Endothelial cell of umbilical vein (primary cell): ENCODE data around the gene DNAJB8. TPM values are rescaled to one million over a fixed set of nuclear protein-coding genes. Genes with fewer than 3 reads are reported as not detected.
A peak's percentile ranks its signal among the peaks of the same experiment; 100 is the strongest.

Source experiments
- BruUV-seq: library from RNA; stranded (reverse); fragments of 400-500 nt; replicated peaks from 2 replicates; lab custom pipeline; 2021; lab: Mats Ljungman, UMichigan
- CTCF ChIA-PET: fragments of 300-600, 350-600 bp; sonication (Branson Sonifier 250); formaldehyde crosslinking; loops from one replicate; lab custom pipeline; 2021; ENCODE audit warnings: antibody characterized with exemption, inconsistent platforms; lab: Charles Lee
- POLR2A ChIA-PET: fragments of 300-600, 350-600 bp; sonication (Branson Sonifier 250); formaldehyde crosslinking; loops from one replicate; lab custom pipeline; 2021; ENCODE audit warnings: antibody characterized with exemption, inconsistent platforms; lab: Charles Lee
- DNase-seq: peaks from one replicate; pipeline ENCODE4 v3.0.0-alpha.2; 2011; ENCODE audit warnings: low read depth, low spot score
- FAIRE-seq: peaks from 2 replicates; lab custom pipeline; 2011; peaks lifted over from hg19 to GRCh38; lab: Jason Lieb, UNC
- H2AFZ ChIP-seq: 2 replicates; pipeline ENCODE4 v1.6.0; 2012; ENCODE audit warnings: low read depth, low read length, control low read depth, inconsistent platforms
- H3K27ac ChIP-seq: 2 replicates; pipeline ENCODE4 v1.5.1; 2011; ENCODE audit warnings: low read depth, mild to moderate bottlenecking, control low read depth, low read length, moderate library complexity; ENCODE audit not compliant: insufficient read depth
- H3K27me3 ChIP-seq, 2 experiments: 2 replicates each; pipeline versions ENCODE4 v1.6.0 to v1.6.1; 2011; ENCODE audit warnings: low read length in 2 of 2, mixed read lengths in 1 of 2; ENCODE audit not compliant: control insufficient read depth in 2 of 2, insufficient read depth in 2 of 2
- H3K36me3 ChIP-seq, 2 experiments: 2 replicates in 1 of 2; 3 replicates in 1 of 2; pipeline ENCODE4 v1.5.1; 2011; ENCODE audit warnings: low read length in 2 of 2, mild to moderate bottlenecking in 1 of 2, moderate library complexity in 1 of 2; ENCODE audit not compliant: control insufficient read depth in 2 of 2, insufficient read depth in 2 of 2; ENCODE audit errors: extremely low read depth in 1 of 2
- H3K4me1 ChIP-seq: 3 replicates; pipeline ENCODE4 v1.5.1; 2011; ENCODE audit warnings: mild to moderate bottlenecking, low read length; ENCODE audit not compliant: control insufficient read depth, insufficient read depth; ENCODE audit errors: extremely low read depth
- H3K4me2 ChIP-seq: 2 replicates; pipeline ENCODE4 v1.6.1; 2011; ENCODE audit warnings: low read length, control low read depth, mixed read lengths; ENCODE audit not compliant: insufficient read depth
- H3K4me3 ChIP-seq, 3 experiments: fragments of 200-600 bp in 1 of 3; sonication (generic), shearing (Covaris generic) in 1 of 3; replicated peaks in 1 of 3; 2 replicates each; pipeline ENCODE4 v1.5.1; 2011 to 2016; ENCODE audit warnings: control low read depth in 3 of 3, low read length in 3 of 3, mild to moderate bottlenecking in 2 of 3, inconsistent platforms in 1 of 3, low read depth in 1 of 3, moderate library complexity in 1 of 3; ENCODE audit not compliant: insufficient read depth in 1 of 3
- H3K79me2 ChIP-seq: 2 replicates; pipeline ENCODE4 v1.6.0; 2012; ENCODE audit warnings: low read length, inconsistent platforms; ENCODE audit not compliant: control insufficient read depth, insufficient read depth
- H3K9ac ChIP-seq: replicated peaks from 2 replicates; pipeline ENCODE3; 2011; ENCODE audit warnings: low read length, control low read depth; ENCODE audit not compliant: insufficient read depth; ENCODE audit errors: extremely low read depth
- H3K9me1 ChIP-seq: replicated peaks from 3 replicates; pipeline ENCODE4 v1.6.0; 2011; ENCODE audit warnings: mild to moderate bottlenecking, low read length; ENCODE audit not compliant: control insufficient read depth, insufficient read depth; ENCODE audit errors: extremely low read depth
- H3K9me3 ChIP-seq: replicated peaks from 2 replicates; pipeline ENCODE4 v1.5.1; 2012; ENCODE audit warnings: low read length, inconsistent platforms; ENCODE audit not compliant: control insufficient read depth, insufficient read depth
- H4K20me1 ChIP-seq: replicated peaks from 2 replicates; pipeline ENCODE3; 2011; ENCODE audit warnings: mild to moderate bottlenecking, low read length; ENCODE audit not compliant: control insufficient read depth, insufficient read depth; ENCODE audit errors: extremely low read depth
- EZH2 ChIP-seq: IDR thresholded peaks from 2 replicates; pipeline ENCODE4 v1.6.1; 2012; ENCODE audit warnings: borderline replicate concordance, low read depth, mild to moderate bottlenecking, moderate library complexity, low read length, inconsistent platforms; ENCODE audit not compliant: severe bottlenecking
- FOS ChIP-seq: IDR thresholded peaks from 2 replicates; pipeline ENCODE4 v1.6.1; 2011; ENCODE audit warnings: mild to moderate bottlenecking, low read length, moderate library complexity, borderline replicate concordance; ENCODE audit not compliant: insufficient read depth
- GATA2 ChIP-seq: IDR thresholded peaks from 2 replicates; pipeline ENCODE4 v1.7.0; 2011; ENCODE audit warnings: low read depth, mild to moderate bottlenecking, moderate library complexity, mixed read lengths, low read length; ENCODE audit not compliant: insufficient read length, insufficient read depth
- JUN ChIP-seq: IDR thresholded peaks from 2 replicates; pipeline ENCODE4 v1.6.1; 2011; ENCODE audit warnings: borderline replicate concordance, low read depth; ENCODE audit not compliant: insufficient read length, insufficient read depth
- POLR2A ChIP-seq: IDR thresholded peaks from 2 replicates; pipeline ENCODE4 v1.6.1; 2012; ENCODE audit warnings: low read depth, mild to moderate bottlenecking, control low read depth, low read length
- POLR2AphosphoS5 ChIP-seq: IDR thresholded peaks from 2 replicates; pipeline ENCODE4 v1.6.1; 2012; ENCODE audit warnings: low read depth, mild to moderate bottlenecking, control low read depth, low read length, moderate library complexity; ENCODE audit not compliant: insufficient read depth
- dilution Hi-C: fragments of 300-500 bp; cut with MboI; formaldehyde crosslinking; loops from one replicate; pipeline ENCODE4 v1.15.0; 2019; ENCODE audit warnings: low sequenced_read_pairs; ENCODE audit not compliant: extremely low pct_ligation_motif_present
- intact Hi-C: fragments of 100-400 bp; cut with micrococcal nuclease; formaldehyde crosslinking; loops from one replicate; pipeline ENCODE4 v1.10.0; 2022
- polyA plus RNA-seq, 4 experiments: library from polyadenylated mRNA; depleted of rRNA in 3 of 4; stranded (reverse) in 3 of 4; unstranded in 1 of 4; fragments of >200 nt; gene quantifications; 2 replicates each; pipeline versions ENCODE4 v1.2.1 to v1.2.3, GENCODE V29; 2011 to 2012; ENCODE audit warnings: missing spikeins in 1 of 4
- total RNA-seq: library from RNA; stranded (reverse); gene quantifications from 2 replicates; pipeline ENCODE4 v1.2.3, GENCODE V29; 2021
- TF ChIP-seq, protein P1 (sequence below): IDR thresholded peaks from 2 replicates; pipeline ENCODE4 v1.6.1; 2011; ENCODE audit not compliant: insufficient read depth, insufficient read length
- TF ChIP-seq, protein P2 (sequence below), 2 donors: IDR thresholded peaks; 1 replicate in 1 of 2; 2 replicates in 1 of 2; pipeline ENCODE4 v1.5.1; 2011; ENCODE audit warnings: low read length in 2 of 2, mild to moderate bottlenecking in 2 of 2, moderate library complexity in 2 of 2, control low read depth in 1 of 2, inconsistent platforms in 1 of 2, low read depth in 1 of 2; ENCODE audit not compliant: insufficient read depth in 1 of 2; ENCODE audit errors: extremely low read depth in 1 of 2

DNAJB8 gene
- total and polyA plus RNA-seq, 2 donors (not counting 3 experiments of a cell fraction or from before 2014, with no cell fraction given), result not detected

DNA sequence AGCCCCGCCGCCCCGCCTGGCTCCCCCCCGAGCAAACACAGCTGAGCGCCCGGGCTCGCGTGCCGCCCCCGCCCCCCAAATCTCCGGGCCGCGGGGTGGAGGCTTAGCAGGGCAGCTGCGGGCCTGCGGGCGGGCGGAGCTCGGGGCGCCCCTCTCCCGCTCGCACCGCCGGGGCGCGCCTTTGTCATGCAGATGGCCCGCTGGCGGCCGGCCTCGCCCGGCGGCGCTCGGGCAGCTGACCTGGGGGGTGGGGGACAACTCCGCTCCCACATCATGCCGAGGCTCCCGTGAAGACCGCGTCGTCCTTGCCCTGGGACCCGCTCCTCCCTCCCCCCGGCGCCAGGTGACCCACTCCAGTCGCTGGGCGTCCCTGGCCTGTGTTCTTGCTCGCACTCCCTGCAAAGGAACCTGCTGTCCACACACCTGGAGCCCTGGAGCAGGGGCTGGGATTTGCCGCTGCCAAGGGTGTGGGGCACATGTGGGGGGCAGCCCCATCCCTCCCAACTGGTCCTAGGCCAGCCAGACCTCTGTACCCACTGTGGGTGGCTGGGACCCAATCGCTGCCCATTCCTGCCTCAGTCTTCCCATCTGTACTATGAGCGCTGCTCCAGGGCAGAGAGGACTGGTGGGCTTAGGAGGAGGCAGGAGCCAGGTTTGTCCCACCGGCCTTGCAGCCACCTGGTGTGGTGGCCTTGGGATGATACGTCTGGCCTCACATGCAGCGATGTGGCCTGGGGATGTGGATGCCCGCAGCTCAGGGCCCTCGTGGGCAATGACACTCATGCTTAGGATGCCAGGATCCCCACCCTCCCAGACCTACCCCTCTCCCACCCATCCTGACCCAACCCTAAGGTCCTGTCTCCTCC is 33.5 kb downstream of the DNAJB8 start:
- H3K9me1 ChIP-seq, result no peaks in the 10 kb centered on the region
- peaks cover 29 to 34% of the 10 kb centered on the region in 2 experiments for H3K27me3 ChIP-seq
- FAIRE-seq, result no peak
- DNase-seq, result no peak
- intact Hi-C loops (no loop called here), dilution Hi-C loops (loop anchor here (25.0 kb wide), 1 partner anchor 154 kb away; no protein-coding TSS in a partner anchor)
- H3K4me2 ChIP-seq, result no peak overlapping the region
- no peaks in the 10 kb centered on the region for H3K79me2 ChIP-seq
- H3K27ac ChIP-seq, result no peak overlapping the region
- H4K20me1 ChIP-seq, result no peaks in the 10 kb centered on the region
- no peaks in the 10 kb centered on the region for H3K4me1 ChIP-seq
- H3K36me3 ChIP-seq, result no peaks in the 10 kb centered on the region
- H2AFZ ChIP-seq, result no peak overlapping the region
- ChIA-PET CTCF (interaction anchor here (0.8 to 1.5 kb wide), 4 partner anchors 53 to 151 kb away, joined by 3 to 7 read pairs (median 6); no protein-coding TSS in a partner anchor), POLR2A (no interaction called here)
- peak overlapping the region in 1 of 3 experiments; percentile 11 for H3K4me3 ChIP-seq
- H3K9ac ChIP-seq, result no peak overlapping the region
- no TSS peak for BruUV-seq
- TF ChIP-seq GATA2 (no peak), JUN (no peak), FOS (no peak), EZH2 (peak; percentile 72), POLR2A (no peak), POLR2AphosphoS5 (no peak)
- TF ChIP-seq, protein P1, sequence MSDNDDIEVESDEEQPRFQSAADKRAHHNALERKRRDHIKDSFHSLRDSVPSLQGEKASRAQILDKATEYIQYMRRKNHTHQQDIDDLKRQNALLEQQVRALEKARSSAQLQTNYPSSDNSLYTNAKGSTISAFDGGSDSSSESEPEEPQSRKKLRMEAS, result no peak
- TF ChIP-seq, protein P2, sequence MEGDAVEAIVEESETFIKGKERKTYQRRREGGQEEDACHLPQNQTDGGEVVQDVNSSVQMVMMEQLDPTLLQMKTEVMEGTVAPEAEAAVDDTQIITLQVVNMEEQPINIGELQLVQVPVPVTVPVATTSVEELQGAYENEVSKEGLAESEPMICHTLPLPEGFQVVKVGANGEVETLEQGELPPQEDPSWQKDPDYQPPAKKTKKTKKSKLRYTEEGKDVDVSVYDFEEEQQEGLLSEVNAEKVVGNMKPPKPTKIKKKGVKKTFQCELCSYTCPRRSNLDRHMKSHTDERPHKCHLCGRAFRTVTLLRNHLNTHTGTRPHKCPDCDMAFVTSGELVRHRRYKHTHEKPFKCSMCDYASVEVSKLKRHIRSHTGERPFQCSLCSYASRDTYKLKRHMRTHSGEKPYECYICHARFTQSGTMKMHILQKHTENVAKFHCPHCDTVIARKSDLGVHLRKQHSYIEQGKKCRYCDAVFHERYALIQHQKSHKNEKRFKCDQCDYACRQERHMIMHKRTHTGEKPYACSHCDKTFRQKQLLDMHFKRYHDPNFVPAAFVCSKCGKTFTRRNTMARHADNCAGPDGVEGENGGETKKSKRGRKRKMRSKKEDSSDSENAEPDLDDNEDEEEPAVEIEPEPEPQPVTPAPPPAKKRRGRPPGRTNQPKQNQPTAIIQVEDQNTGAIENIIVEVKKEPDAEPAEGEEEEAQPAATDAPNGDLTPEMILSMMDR (IDR thresholded peaks at IDR 0.05; ENCODE audit: extremely low read depth in 1 of 2, insufficient read depth in 1 of 2, low read depth in 1 of 2, low read length in 2 of 2), result no peak
- no peaks in the 10 kb centered on the region for H3K9me3 ChIP-seq
